CD4-positive, alpha-beta T cell (primary cell): ENCODE data around the gene LMO7. TPM values are rescaled to one million over a fixed set of nuclear protein-coding genes. Genes with fewer than 3 reads are reported as not detected.

ENCODE experiments used
- ATAC-seq: fragments of 200-7000 bp; cut with Tn5 transposase; one replicate; pipeline ENCODE4 v1.10.0; 2022; ENCODE audit warnings: mild to moderate bottlenecking; ENCODE audit not compliant: poor library complexity
- CTCF ChIA-PET: fragments of 350-600 bp; sonication (Branson Sonifier 250); formaldehyde crosslinking; loops from one replicate; lab custom pipeline; 2021; ENCODE audit warnings: antibody characterized with exemption, inconsistent platforms; lab: Charles Lee
- POLR2A ChIA-PET: fragments of 350-600 bp; sonication (Branson Sonifier 250); formaldehyde crosslinking; loops from one replicate; lab custom pipeline; 2021; ENCODE audit warnings: antibody characterized with exemption, inconsistent platforms; lab: Charles Lee
- DNase-seq, 14 experiments: peaks; one replicate each; pipeline ENCODE4 v3.0.0-alpha.2; 2013 to 2020; ENCODE audit warnings: mixed read lengths in 2 of 14
- H3K27ac ChIP-seq, 2 donors: one replicate each; pipeline versions ENCODE4 v1.5.1 to v1.7.0; 2013; ENCODE audit warnings: low read length in 2 of 2, low read depth in 1 of 2, mild to moderate bottlenecking in 1 of 2
- H3K27me3 ChIP-seq, 2 experiments: 1 replicate in 1 of 2; 2 replicates in 1 of 2; pipeline versions ENCODE4 v1.6.1 to v1.7.0; 2013; ENCODE audit warnings: low read length in 2 of 2, control low read depth in 1 of 2, mild to moderate bottlenecking in 1 of 2, moderate library complexity in 1 of 2; ENCODE audit not compliant: insufficient read depth in 2 of 2, control insufficient read depth in 1 of 2
- H3K36me3 ChIP-seq: one replicate; pipeline ENCODE4 v1.6.1; 2013; ENCODE audit warnings: low read length, control low read depth; ENCODE audit not compliant: insufficient read depth
- H3K4me1 ChIP-seq: one replicate; pipeline ENCODE4 v1.6.1; 2013; ENCODE audit warnings: low read length, control low read depth; ENCODE audit not compliant: insufficient read depth
- H3K4me3 ChIP-seq: one replicate; pipeline ENCODE4 v1.5.1; 2013; ENCODE audit warnings: mild to moderate bottlenecking, low read length, moderate library complexity
- H3K9me3 ChIP-seq, 2 experiments: 1 replicate in 1 of 2; 2 replicates in 1 of 2; pipeline versions ENCODE4 v1.6.1 to v1.7.0; 2013; ENCODE audit warnings: low read length in 2 of 2, mild to moderate bottlenecking in 2 of 2, control low read depth in 1 of 2, moderate library complexity in 1 of 2; ENCODE audit not compliant: control insufficient read depth in 1 of 2, insufficient read depth in 1 of 2
- H3K27ac Mint-ChIP-seq: one replicate; pipeline ENCODE4 v1.8.0; 2020; ENCODE audit warnings: mixed read lengths
- H3K27me3 Mint-ChIP-seq: one replicate; pipeline ENCODE4 v1.8.0; 2021; ENCODE audit warnings: mixed read lengths
- H3K36me3 Mint-ChIP-seq: one replicate; pipeline ENCODE4 v1.8.0; 2021; ENCODE audit warnings: low read depth, mixed read lengths
- H3K4me1 Mint-ChIP-seq: one replicate; pipeline ENCODE4 v1.8.0; 2021; ENCODE audit warnings: low read depth, mixed read lengths
- H3K4me3 Mint-ChIP-seq: one replicate; pipeline ENCODE4 v1.8.0; 2020; ENCODE audit warnings: mild to moderate bottlenecking, mixed read lengths
- H3K9me3 Mint-ChIP-seq: one replicate; pipeline ENCODE4 v1.8.0; 2020; ENCODE audit warnings: mixed read lengths
- CTCF ChIP-seq: fragments of 200-600 bp; IDR thresholded peaks from one replicate; pipeline ENCODE4 v1.8.0; 2022; ENCODE audit warnings: antibody characterized with exemption, mild to moderate bottlenecking
- intact Hi-C, 2 experiments: fragments of 100-400 bp; cut with DNase I in 1 of 2; cut with micrococcal nuclease in 1 of 2; formaldehyde crosslinking; loops; one replicate each; pipeline versions ENCODE4 v1.15.1 to v1.9.0; 2023 to 2025; cut with DNase I, micrococcal nuclease
- total RNA-seq, 174 experiments: library from RNA in 2 of 174; stranded (reverse) in 2 of 174; gene quantifications; one replicate each; pipeline ENCODE4 v1.2.3 and lab custom pipeline; 2021 to 2026

Gene LMO7
- total RNA-seq, 2 experiments from 2014 or later = 35.2 to 36.3 TPM

DNA sequence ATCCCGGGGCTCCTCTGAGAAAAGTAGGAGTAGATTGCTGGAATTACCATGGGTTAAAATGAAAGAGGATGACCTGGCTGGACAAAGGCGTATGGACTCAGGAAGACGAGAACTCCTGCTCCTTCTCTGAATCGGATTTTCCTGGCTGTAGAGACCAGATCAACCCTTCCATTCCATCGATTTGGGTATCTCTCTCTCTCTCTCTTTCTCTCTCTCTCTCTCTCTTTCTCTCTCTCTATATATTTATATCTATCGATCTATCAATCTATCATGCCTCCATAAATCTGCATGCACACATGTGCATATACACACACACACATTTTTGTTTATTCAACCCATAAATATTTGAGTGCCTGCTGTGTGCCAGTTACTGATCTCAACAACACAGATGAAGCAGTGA is 234.9 kb downstream of the LMO7 start:
- Histone ChIP-seq H3K9me3 (no peaks in the 10 kb centered on the region), H3K4me1 (peaks cover 11% of the 10 kb centered on the region), H3K27ac (peak overlapping the region in 1 of 2 donors; percentile 50), H3K36me3 (no peaks in the 10 kb centered on the region), H3K4me3 (no peak overlapping the region), H3K27me3 (peaks cover 0 to 4% of the 10 kb centered on the region in 2 experiments)
- H3K27me3 Mint-ChIP-seq = peaks cover 4% of the 10 kb centered on the region
- intact Hi-C loops = loop anchor here (2.0 to 10.0 kb wide), 4 partner anchors 174 to 1114 kb away; no protein-coding TSS in a partner anchor
- no peaks in the 10 kb centered on the region for H3K9me3 Mint-ChIP-seq
- no peak overlapping the region for H3K27ac Mint-ChIP-seq
- ATAC-seq = no peak
- DNase-seq = no peak
- peaks cover 23% of the 10 kb centered on the region for H3K4me1 Mint-ChIP-seq
- POLR2A ChIA-PET = interaction anchor here (0.6 to 3.8 kb wide), 3 partner anchors 110 to 1905 kb away, joined by 3 to 21 read pairs (median 3); no protein-coding TSS in a partner anchor
- no peak overlapping the region for H3K4me3 Mint-ChIP-seq
- TF ChIP-seq CTCF = no peak
- CTCF ChIA-PET = interaction anchor here (1.1 to 2.1 kb wide), 4 partner anchors 10 to 1032 kb away, joined by 3 to 11 read pairs (median 6); no protein-coding TSS in a partner anchor
- no peaks in the 10 kb centered on the region for H3K36me3 Mint-ChIP-seq

- Mint-ChIP-seq H3K4me1 (peaks cover 29% of the 10 kb centered on the region), H3K9me3 (no peaks in the 10 kb centered on the region), H3K36me3 (no peaks in the 10 kb centered on the region), H3K4me3 (no peak overlapping the region), H3K27me3 (peaks cover 4% of the 10 kb centered on the region), H3K27ac (no peak overlapping the region)
- Histone ChIP-seq H3K27ac (no peak overlapping the region), H3K4me3 (no peak overlapping the region), H3K4me1 (peaks cover 18% of the 10 kb centered on the region), H3K36me3 (no peaks in the 10 kb centered on the region), H3K27me3 (peaks cover 0 to 4% of the 10 kb centered on the region in 2 experiments), H3K9me3 (no peaks in the 10 kb centered on the region)
- ChIA-PET CTCF (interaction anchor here (0.7 to 1.1 kb wide), 2 partner anchors 39 to 1031 kb away, joined by 4 to 6 read pairs; no protein-coding TSS in a partner anchor), POLR2A (no interaction called here)
- no peak for TF ChIP-seq CTCF
- intact Hi-C loops = loop anchor here in 1 of 2 experiments (10.0 kb wide), 1 partner anchor 1112 kb away; no protein-coding TSS in a partner anchor
- DNase-seq = peak in 2 of 14 experiments; percentile 9 to 23
- no peak for ATAC-seq
Measured at GRCh38 chr13:75872980-75873379, 236.8 kb downstream of the LMO7 start.

- intact Hi-C loops = loop anchor here in 1 of 2 experiments (10.0 kb wide), 1 partner anchor 1111 kb away; no protein-coding TSS in a partner anchor
- DNase-seq = no peak
- POLR2A ChIA-PET = no interaction called here
- Histone ChIP-seq H3K9me3 (no peaks in the 10 kb centered on the region), H3K4me3 (no peak overlapping the region), H3K36me3 (no peaks in the 10 kb centered on the region), H3K4me1 (peaks cover 18% of the 10 kb centered on the region), H3K27ac (no peak overlapping the region), H3K27me3 (peaks cover 0 to 4% of the 10 kb centered on the region in 2 experiments)
- no peak for ATAC-seq
- CTCF ChIA-PET = interaction anchor here (0.7 to 1.1 kb wide), 2 partner anchors 40 to 1030 kb away, joined by 4 to 6 read pairs; no protein-coding TSS in a partner anchor
- TF ChIP-seq CTCF = no peak
- Mint-ChIP-seq H3K27me3 (peaks cover 4% of the 10 kb centered on the region), H3K36me3 (no peaks in the 10 kb centered on the region), H3K27ac (no peak overlapping the region), H3K4me1 (peaks cover 29% of the 10 kb centered on the region), H3K9me3 (no peaks in the 10 kb centered on the region), H3K4me3 (no peak overlapping the region)
Measured at GRCh38 chr13:75873494-75873893, 237.4 kb downstream of the LMO7 start.
